GM21717 (cell line): ENCODE data around the gene MOSPD2.

Experiments
- ATAC-seq: cut with Tn5 transposase; IDR thresholded peaks from one replicate; pipeline ENCODE4 v1.9.1; 2021; ENCODE audit warnings: mild to moderate bottlenecking, moderate library complexity; ENCODE audit not compliant: unreplicated experiment

Gene MOSPD2

DNA sequence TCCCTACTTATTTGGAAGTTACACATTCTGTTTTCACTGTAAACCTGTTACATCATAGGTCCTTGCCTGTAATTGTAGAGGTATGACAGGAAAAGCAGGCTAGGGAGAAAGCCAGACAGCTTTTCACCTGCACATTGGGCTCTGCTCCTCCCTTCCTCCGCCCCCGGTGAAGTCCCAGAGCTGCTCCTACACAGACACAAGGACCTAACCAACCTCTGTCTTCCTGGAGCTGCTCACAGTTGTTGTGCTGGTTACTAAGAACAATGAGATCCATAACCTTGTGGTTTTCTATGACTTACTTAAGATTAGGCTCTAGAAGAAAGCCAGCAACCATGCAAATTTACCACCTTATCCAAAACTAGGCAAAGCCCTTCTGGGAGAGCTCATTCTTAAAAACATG lies 40.0 kb downstream of the MOSPD2 start:
- ATAC-seq: no peak

DNA sequence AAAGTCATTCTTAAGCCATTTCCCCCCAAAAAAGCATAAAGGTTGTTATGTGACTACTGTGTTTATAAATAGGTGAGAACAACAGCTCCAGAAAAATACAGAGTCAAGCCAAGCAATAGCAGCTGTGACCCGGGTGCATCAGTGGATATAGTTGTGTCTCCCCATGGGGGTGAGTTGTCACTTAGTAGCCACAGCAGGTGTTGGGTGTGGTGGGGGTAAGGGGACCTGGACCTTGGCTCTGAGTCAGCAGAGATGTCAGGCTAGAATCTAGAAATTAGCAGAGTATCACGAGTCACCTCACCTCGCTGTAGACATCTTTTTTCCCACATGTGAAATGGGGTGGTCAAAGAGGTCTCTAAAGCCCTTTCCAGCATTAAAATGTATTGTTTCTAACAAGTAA lies 42.4 kb downstream of the MOSPD2 start:
- no peak for ATAC-seq

DNA sequence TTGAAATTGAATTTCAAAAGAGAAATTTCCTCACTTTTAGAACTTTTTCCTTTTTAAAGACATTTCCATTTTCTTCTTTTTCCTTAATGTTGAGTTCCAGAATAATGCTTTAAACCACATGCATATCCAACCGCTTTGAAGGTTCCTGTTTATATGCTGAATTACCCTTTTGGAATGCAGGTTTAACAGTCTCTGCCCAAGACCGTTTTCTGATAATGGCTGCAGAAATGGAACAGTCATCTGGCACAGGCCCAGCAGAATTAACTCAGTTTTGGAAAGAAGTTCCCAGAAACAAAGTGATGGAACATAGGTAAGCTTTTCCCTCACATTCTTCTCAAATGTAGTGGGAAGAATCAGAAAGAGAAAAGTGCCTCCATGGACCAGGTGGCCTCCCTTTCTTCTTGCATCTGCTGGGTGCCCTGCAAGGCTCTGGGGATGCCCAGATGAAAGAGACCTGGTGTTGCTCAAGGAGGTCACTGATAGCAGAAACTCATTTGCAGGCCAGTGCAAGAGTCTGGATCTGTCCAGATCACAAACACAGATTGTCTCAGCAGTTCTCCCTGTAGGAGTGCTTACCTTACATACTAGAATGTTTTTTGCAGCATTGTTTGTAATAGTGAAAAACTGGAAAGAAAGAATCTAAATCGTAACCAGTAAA lies 42.9 kb downstream of the MOSPD2 start:
- ATAC-seq: no peak

DNA sequence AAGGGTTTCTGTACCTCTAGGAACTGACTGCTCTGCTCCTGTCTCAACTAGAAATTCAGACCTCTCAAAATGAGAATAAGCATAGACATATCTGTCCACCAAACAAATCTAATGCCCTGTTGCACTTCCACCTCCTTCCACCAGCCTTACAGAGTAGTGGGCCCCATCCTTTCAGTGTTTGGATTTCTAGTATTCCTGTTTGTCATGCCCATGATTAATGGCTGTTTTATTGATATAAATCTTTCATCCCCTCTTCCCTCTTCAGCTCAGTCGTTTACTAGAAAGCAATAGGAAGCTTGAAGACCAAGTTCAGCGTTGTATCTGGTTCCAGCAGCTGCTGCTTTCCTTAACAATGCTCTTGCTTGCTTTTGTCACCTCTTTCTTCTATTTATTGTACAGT lies 46.2 kb downstream of the MOSPD2 start:
- no peak for ATAC-seq

DNA sequence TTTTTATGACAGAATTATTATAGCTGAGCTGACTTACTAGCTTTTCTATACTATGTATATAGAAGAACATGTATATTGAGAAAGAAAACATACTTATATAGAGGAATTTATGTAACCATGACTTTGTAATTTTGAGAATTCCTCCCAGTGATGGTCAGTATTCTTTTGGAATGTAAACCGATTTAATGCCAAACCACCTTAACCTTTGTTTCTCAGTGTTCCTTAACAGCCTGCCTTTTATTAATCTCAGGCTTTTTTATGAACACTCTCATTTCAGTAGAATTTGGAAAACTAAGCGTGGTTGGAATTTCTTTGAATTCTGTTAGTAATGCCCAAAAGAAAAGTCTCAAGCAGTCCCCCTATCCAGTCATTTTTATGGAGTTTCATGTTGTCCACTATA lies 47.0 kb downstream of the MOSPD2 start:
- no peak for ATAC-seq

DNA sequence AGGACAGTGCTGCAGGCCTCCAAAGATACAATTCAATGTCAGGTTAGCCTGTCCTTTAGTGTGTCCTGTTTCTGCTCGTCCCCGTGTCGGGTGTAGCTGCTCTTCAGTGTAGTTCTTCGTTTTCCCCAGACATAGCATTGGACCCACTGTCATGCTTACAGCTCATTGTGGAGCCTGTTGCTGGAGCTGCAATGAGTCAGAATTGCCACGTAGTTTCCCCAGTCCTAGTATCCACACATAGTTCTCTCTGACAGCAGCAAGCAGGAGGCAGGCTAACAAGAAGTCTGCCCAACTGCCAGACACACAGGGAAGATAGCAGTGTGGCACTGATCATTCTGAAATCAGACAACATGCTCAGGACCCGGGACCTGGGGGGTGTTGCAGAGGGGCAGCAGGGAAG lies 49.2 kb downstream of the MOSPD2 start:
- no peak for ATAC-seq

DNA sequence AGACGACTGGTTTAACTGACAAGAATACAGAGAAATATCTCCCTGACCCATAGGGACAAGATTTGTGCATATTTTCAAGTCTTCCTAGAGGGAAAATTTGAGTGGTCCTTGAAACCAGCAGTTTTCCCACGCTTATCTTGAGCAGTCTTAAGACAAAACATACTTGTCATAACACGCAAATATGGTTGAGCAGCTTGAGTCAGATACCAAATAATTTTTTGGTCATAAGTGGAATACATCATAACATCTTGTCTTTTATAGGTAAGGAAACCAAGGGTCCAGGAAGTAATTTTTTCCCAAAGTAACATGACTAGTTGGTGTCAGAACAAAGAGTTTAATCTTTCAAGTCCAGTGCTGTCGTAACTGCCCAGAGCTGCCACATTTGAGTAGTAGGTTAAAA lies 50.5 kb downstream of the MOSPD2 start:
- no peak for ATAC-seq

DNA sequence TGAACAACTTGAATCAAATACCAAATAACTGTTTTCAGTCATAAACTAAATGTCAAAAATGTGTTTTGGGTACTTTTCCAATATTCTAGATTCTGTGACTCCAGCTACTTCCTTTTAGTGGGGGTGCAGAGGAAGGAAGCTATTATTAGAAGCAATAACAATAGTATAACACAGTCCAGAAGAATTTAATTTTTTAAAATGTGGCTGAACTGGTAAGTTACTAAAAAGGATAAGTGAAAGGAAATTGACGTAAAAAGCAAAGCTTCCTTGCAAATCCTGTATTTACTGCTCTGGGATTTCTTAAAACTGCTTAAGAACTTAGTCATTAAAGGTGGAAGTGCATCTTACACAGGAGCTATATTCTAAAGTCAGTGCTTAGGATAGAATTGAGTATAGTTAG lies 53.2 kb downstream of the MOSPD2 start:
- no peak for ATAC-seq

DNA sequence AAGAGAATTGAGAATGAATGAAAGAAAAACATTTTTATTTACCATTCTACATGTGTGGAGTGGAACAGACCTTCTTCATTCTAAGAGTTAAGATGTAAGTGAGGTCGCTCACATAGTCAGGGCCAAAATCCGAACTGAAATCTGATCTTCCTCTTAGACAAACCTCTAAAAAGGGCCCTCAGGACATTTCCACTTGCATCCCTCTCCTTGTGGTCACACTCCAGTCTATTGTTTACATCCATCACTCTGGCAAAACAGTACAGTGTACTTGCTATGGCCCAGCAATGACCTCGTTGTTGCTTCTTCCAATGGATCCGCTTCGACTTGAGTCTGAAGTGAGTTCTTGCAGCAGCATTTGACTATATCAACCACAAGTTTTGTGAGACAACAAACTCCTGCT lies 54.2 kb downstream of the MOSPD2 start:
- no peak for ATAC-seq

DNA sequence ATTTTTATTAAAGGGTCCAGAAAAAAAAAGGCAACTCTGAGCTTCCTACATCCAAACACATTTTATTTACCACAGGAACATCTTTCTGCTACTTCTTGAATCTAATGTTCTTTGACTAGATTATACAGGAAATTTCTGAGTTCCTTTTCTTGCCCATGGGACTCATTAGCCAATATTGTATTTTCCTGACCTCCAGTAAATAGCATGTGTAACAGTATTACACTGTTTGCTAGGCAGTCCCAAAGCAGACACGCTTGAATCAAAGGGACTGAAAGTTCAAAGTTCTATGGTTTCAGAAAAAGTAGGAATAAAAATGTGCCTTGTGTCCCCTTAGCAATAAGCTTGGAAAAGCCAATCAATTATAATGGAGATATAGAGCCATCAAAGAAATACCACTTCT lies 57.4 kb downstream of the MOSPD2 start:
- ATAC-seq: no peak

DNA sequence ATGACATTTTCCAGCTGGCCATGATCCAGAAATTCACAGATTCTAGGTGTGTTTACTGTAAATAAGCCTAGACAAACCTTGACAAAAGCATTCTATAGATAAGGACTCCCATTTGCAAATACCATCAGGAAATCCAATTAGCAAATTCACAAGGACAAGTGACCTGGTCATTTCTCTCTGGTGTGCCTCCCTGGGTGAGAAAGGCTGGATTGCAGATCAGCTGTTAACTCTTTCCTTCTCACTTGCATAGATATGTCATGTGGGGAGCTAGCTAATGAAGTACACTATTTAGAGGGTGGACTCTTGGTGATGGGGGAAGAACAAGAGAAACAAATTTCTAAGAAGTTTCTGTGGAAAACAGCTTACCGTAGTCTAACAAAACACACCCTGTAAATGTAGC lies 58.9 kb downstream of the MOSPD2 start:
- ATAC-seq: no peak

DNA sequence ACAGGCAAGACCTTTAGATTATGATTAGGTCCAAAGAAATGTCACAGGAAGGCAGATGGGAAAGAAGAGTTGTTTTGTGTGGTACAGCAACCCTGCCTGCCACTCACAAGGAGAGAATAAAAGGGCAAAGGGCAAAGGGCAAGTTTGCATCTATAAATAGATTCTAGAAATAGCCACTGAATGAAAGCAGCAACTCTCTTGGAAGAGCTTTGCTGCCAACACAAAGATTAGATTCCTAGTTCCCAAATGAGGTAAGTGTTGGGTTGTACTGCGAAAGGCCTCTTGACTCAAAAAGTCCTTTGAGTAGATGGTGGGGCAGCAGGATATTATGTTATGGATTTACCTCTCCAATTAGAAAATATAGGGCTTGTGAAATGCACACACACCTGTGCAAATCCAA lies 61.2 kb downstream of the MOSPD2 start:
- ATAC-seq: no peak

DNA sequence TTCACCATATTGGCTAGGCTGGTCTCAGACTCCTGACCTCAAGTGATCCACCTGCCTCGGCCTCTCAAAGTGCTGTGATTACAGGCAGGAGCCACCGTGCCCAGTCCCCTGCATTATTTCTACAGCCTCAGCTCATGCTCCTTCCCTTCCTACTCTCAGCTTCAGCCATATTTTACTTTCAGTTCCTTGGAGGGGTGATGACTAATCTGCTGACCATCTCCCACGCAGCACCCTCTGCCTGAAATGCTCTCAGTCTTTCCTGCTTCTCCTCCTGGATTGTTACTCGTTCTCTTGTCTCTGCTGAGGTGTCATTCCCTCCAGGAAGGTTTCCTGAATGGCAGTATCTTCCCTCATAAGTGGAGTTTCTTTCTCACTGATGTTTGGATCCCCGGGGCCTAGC lies 63.3 kb downstream of the MOSPD2 start:
- no peak for ATAC-seq

DNA sequence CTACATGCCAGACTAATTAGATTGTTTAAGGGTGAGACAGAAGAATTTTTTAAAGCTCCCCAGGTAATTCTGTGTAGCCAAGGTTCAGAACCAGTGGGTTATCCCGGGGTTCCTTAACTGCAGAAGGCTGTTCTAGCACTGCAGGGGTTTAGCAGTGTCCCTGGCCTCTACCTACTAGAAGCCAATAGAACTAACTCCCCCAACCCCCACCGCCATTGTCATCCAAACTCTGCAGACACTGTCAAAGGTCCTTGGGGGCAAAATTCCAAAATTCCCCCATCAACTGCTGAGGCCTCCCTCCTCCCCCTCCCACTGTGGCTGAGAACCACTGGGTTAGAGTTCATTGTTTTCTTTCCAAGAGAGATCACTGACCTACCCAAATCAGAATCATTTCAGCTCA lies 66.4 kb downstream of the MOSPD2 start:
- ATAC-seq: no peak

DNA sequence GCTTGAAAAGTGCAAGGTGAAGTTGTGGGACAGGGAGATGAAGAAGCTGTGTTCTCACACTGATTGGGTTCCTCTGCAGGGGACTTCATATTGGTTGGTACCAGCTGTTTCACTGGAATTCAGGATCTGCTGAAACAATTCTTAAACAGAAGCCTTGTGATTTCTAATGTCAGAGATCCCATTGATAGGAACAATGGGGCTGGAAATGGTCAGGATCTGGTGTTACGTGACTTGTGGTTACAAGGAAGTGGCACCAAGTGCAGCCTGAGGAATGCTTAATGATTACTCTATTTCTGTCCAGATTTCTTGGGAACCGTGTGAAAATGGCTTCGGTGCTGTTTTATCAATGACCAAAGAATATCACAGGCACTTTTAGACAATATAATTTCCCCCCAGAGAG lies 68.1 kb downstream of the MOSPD2 start:
- no peak for ATAC-seq

DNA sequence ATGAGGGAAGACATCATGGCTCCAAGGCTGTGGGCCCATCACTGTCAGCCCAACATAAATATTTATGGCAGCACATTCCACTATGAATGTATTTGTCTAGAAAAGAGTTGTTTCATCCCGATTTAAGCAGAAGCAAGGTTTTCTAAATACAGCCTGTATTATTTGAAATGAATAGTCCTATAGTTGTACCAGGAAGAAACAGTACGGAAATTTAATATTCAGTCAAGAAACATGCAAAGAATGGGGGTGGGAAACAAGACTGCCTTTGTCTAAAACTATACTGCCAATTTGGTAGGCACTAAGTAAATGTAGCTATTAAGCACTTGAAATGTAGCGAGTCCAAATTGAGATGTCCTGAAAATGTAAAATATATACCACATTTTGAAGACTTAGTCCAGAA lies 69.1 kb downstream of the MOSPD2 start:
- no peak for ATAC-seq

DNA sequence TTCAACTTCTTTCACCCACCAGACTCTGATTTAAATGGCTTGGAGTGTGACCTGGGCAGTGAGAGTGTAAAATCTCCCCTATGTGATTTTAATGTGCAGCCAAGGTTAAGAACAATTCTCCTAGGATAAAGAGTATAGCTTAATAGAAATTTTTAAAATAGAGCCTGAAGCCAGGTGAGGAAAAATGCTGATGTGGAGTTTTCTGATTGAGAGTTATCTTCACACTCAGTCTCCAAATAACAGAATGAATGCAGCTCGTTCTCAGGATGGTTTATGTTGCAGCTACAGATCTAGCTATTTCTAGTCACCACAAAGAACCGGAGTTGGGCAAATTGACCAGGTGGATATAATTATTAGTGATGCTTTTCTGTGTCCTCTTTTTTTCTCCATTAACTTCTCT lies 70.7 kb downstream of the MOSPD2 start:
- no peak for ATAC-seq

DNA sequence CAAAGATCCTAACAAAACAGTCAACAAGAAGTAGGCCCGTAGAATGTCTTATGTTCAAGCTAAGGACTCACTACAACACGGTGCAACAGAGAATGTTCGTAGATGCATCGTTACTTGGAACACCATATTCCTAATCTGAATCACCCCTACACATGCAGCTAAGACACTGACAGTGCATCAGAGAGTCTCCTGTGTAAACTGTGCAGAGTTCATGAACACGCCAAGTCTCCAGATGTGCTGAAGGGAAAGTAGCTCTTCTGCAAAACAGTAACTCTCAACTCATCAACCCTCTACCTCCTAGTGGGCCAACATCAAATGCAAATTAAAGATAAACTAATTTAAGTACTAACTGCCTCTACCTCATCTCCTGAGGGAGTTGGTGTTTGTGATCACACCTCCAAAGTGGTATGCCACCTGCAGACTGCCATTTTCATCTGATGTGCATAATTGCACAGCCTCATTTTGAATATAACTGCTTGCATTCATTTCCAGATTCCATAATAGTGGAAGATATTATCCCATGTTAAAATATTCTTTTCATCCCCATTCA lies 73.5 kb downstream of the MOSPD2 start:
- no peak for ATAC-seq

DNA sequence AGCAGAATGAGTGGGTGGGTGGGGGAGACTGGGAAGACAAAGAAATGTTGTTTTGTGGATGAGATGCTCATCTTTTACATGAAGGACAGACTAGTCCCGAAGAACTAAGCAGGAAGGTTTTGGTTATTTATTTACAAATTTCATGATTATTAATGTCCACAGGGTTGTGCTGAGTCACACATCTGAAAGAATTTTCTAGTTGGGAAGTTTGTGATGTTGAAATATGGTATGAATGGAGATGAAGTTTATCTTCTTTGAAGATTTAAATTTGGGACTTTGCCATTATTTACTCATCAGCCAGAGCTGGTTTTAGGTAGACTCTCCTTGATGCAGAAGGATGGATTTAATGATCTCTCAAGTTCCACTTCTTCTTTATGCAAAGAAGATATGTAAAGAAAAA lies 75.5 kb downstream of the MOSPD2 start:
- ATAC-seq: no peak

DNA sequence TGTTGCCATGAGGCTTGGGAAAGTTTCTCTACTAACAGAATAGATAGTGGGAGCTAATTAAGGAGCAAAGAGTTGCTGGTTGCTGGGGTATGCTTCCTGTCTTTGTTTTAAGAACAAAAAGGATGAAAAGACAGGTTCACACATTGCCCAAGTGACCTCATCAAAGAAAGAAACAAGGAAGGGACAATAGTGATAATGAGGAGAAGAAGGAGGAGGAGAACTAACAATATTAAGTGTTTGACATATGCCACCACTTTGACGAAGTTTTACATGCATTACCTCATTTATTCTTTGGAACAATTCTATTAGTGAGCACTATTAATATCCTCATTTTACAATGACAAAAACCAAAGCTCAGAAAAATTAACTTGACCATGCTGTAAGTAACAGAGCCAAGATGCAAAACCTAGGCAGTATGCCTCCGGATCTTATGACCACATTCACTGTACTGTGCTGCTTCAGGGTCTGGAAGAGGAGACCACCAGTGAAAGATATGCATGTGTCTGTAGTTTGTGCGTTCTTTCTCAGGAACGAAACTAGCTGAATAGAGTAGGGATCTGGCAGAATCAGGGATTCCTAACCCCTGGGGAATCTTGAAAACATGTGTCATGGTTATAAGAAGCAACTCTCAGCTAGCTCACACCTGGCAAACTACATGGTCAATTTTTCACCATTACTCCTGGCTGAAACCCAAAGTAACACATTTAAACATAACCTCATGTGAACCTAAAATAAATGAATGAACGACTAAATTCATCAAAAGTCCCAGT lies 83.8 kb downstream of the MOSPD2 start:
- no peak for ATAC-seq

DNA sequence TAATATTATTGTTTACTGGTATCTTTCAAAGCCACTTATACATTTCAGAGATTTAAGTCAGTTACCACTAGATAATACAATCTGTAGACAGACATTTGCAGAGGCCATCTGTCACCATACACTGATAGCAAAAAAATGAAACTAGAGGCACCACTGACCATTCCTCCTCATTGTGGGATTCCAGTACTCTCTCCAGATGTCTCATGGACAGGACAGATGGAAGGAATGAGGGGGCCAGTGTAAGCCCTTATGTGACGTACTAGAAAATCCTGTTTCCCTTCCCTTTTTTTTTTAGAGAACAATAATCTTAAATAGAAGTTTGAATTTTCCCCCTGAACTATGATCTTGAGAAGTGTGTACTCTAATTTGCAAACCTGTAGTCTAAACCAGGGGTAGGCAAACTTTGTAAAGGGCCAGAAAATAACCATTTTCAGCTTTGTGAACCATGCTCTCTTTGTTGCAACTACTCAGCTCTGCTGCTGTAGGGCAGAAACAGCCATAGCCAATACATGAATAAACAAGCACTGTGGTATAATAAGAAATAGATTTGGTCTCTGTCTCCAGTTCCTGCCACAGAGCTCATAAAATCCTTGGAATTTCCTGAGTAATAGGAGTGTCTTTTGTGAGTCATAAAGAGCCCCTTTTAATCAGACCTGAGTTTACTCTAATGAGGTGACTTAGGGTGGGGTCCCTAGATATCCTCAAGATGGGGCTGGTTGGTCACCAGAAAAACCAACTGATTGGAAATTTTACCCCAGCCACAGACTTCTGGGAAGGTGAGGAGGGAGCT lies 90.4 kb downstream of the MOSPD2 start:
- no peak for ATAC-seq

DNA sequence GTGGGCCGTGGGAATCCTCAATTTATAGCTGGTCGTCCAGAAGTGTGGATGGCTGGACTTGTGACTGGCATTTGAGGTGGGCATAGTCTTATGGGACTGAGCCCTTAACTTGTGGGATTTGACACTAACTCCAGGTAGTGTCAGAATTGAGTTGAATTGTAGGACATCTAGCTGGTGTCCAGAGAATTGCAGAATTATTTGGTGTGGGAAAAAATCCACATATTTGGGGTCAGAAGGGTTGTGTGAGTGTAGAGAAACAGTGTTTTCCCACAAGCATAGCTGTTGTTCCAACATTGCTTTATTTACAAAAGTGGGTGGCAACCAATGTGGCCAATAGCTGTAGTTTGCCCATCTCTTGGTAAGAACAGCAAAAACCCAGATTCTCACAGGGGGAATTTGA lies 91.3 kb downstream of the MOSPD2 start:
- no peak for ATAC-seq
